Measurements from ENCODE around the gene CA4. TPM values are rescaled to one million over a fixed set of nuclear protein-coding genes. Genes with fewer than 3 reads are reported as not detected.

Gene CA4
- total RNA-seq, 6 experiments from 2014 or later = 0.33 to 0.37 (median 0.35) TPM; not detected in 3

DNA sequence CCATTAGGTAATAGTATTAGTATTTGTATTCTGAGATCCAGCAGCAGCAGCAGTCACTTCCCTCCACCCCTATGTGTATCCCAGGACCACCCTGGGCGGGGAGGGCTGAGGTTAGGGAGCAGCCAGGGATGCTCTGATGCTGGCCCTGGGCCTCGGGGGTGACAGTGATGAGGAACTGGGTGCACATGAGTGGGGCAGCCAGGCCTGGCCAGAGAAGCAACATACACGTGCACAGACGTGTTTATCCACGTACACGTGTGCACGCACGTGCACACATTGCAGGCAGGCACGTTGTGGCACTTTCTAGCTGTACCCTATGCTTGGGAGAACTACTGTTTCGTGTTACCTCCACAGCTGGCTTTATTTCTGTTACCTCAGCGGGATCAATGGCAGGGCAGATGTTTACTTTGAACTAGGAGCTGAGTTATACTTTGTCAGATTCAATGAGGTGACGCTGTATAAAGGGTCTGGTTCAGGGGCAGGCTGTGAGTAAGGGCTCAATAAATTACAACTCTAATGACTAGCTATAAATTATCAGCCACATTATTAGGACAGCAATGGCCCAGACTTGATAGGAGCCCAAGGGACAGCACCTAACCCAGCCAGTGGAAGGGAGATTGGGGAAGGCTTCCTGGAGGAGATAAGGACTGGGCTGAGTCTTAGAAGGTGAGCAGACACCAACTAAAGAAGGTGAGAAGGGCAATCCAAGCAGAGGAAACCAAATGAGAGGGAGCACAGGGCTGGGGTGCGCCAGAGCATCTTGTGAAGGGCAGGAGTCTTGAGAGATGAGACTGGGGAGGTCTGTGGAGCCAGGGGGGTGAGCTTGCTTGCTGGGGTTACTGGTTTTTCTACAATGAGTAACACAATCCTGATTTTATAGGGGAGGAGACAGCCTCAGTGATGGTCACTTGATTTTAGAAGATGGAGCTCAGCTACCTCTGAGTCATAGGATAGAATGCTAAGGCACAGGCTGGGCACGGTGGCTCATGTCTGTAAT is 22.4 kb upstream of the CA4 start:
- intact Hi-C loops (cut with DNase I) = no loop called here
- no peaks in the 10 kb centered on the region for H3K36me3 ChIP-seq
- DNase-seq (no peak), ATAC-seq (no peak)
- no peak overlapping the region for H3K4me3 ChIP-seq
- no peak overlapping the region for H3K27ac ChIP-seq
- H3K27me3 ChIP-seq = no peaks in the 10 kb centered on the region
- H3K9me3 ChIP-seq = no peaks in the 10 kb centered on the region
- 61% methylated on average over 11 of the region's 14 CpGs for WGBS (ENCODE audit: insufficient coverage, low coverage, low lambda C conversion rate, missing lambda C conversion rate)
- no peaks in the 10 kb centered on the region for H3K4me1 ChIP-seq
- TF ChIP-seq POLR2A (IDR thresholded peaks at IDR 0.05) = no peak
- TF ChIP-seq, protein P1, sequence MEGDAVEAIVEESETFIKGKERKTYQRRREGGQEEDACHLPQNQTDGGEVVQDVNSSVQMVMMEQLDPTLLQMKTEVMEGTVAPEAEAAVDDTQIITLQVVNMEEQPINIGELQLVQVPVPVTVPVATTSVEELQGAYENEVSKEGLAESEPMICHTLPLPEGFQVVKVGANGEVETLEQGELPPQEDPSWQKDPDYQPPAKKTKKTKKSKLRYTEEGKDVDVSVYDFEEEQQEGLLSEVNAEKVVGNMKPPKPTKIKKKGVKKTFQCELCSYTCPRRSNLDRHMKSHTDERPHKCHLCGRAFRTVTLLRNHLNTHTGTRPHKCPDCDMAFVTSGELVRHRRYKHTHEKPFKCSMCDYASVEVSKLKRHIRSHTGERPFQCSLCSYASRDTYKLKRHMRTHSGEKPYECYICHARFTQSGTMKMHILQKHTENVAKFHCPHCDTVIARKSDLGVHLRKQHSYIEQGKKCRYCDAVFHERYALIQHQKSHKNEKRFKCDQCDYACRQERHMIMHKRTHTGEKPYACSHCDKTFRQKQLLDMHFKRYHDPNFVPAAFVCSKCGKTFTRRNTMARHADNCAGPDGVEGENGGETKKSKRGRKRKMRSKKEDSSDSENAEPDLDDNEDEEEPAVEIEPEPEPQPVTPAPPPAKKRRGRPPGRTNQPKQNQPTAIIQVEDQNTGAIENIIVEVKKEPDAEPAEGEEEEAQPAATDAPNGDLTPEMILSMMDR (IDR thresholded peaks at IDR 0.05) = no peak

DNA sequence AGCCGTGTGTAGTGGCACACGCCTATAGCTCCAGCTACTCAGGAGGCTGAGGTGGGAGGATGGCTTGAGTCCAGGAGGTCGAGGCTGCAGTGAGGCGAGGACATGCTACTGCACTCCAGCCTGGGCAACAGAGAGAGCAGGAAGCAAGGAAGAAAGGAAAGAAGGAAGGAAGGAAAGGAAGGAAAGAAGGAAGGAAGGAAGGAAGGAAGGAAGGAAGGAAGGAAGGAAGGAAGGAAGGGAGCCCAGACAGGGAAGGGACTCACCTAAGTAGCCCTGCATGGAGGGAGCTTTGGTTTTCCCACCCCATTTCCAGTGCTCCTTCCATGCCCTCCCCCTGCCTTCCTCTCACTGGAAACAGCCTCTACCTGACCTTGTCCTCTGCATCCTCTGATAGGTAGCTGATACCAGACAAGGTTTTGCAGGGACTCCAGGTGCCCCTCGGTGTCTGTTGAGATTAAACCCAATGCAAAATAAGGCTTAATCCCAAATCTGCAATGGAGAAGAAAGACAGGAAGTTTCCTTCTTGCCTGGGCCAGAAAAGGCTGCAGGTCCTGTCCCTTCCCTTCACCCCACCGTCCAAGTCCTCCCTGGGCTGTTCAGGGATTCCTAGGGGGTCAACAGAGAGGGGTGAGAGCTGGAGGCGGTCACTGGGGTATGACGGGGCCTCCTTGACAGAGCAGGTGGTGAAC is 21.5 kb upstream of the CA4 start:
- ATAC-seq (no peak), DNase-seq (no peak)
- WGBS (ENCODE audit: insufficient coverage, low coverage, low lambda C conversion rate, missing lambda C conversion rate) = 65% methylated on average over 7 of the region's 8 CpGs
- Histone ChIP-seq H3K4me1 (no peaks in the 10 kb centered on the region), H3K36me3 (no peaks in the 10 kb centered on the region), H3K4me3 (no peak overlapping the region), H3K9me3 (no peaks in the 10 kb centered on the region), H3K27ac (no peak overlapping the region), H3K27me3 (no peaks in the 10 kb centered on the region)
- intact Hi-C loops (cut with DNase I) = no loop called here
- TF ChIP-seq, protein P1 (IDR thresholded peaks at IDR 0.05) = no peak
- no peak for TF ChIP-seq POLR2A (IDR thresholded peaks at IDR 0.05)

DNA sequence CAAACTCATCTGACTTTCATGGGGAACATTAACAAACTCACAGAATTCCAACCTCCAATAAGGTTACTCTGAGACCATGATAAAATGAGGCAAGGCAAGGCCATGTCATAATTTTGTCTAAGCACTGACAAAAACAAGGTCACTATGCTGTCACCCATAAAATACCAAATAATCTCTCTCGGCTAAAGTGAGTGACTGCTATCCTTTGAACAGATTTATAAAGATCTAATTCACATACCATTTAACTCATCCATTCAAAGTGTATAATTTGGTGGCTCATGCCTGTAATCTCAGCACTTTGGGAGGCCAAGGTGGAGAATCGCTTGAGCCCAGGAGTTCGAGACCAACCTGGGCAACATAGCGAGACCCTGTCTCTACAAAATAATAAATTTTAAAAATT is 20.6 kb upstream of the CA4 start:
- TF ChIP-seq POLR2A (IDR thresholded peaks at IDR 0.05) = no peak
- TF ChIP-seq, protein P1 (IDR thresholded peaks at IDR 0.05) = no peak
- no peaks in the 10 kb centered on the region for H3K27me3 ChIP-seq
- DNase-seq (no peak), ATAC-seq (no peak)
- no peak overlapping the region for H3K4me3 ChIP-seq
- no peaks in the 10 kb centered on the region for H3K36me3 ChIP-seq
- H3K4me1 ChIP-seq = no peaks in the 10 kb centered on the region
- intact Hi-C loops (cut with DNase I) = no loop called here
- 88% methylated on average over 2 of the region's 4 CpGs for WGBS (ENCODE audit: insufficient coverage, low coverage, low lambda C conversion rate, missing lambda C conversion rate)
- no peak overlapping the region for H3K27ac ChIP-seq
- no peaks in the 10 kb centered on the region for H3K9me3 ChIP-seq

DNA sequence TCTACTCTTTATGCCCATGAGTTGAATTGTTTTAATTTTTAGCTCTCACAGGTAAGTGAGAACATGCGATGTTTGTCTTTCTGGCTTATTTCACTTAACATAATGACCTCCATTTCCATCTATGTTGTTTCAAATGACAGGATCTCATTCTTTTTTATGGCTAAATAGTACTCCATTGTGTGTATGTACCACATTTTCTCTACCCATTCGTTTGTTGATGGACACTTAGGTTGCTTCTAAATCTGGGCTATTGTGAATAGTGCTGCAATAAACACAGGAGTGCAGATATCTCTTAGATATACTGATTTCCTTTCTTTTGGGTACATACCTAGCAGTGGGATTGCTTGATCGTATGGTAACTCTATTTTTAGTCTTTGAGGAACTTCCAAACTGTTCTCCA is 19.3 kb upstream of the CA4 start:
- no peaks in the 10 kb centered on the region for H3K36me3 ChIP-seq
- 81% methylated on average over 3 of the region's 3 CpGs for WGBS (ENCODE audit: insufficient coverage, low coverage, low lambda C conversion rate, missing lambda C conversion rate)
- no peaks in the 10 kb centered on the region for H3K9me3 ChIP-seq
- DNase-seq (no peak), ATAC-seq (no peak)
- H3K27me3 ChIP-seq = no peaks in the 10 kb centered on the region
- no peak for TF ChIP-seq POLR2A (IDR thresholded peaks at IDR 0.05)
- TF ChIP-seq, protein P1 (IDR thresholded peaks at IDR 0.05) = no peak
- no peaks in the 10 kb centered on the region for H3K4me1 ChIP-seq
- no peak overlapping the region for H3K27ac ChIP-seq
- intact Hi-C loops (cut with DNase I) = no loop called here
- no peak overlapping the region for H3K4me3 ChIP-seq

Measured in right lobe of liver (tissue), 6 donors.